Right renal pelvis (tissue), 4 donors: ENCODE results near the gene SOX9. TPM values are rescaled to one million over a fixed set of nuclear protein-coding genes. Genes with fewer than 3 reads are reported as not detected.

Experiments
- DNase-seq, 4 donors: peaks; one replicate each; pipeline ENCODE4 v3.0.0-alpha.2; 2013; ENCODE audit warnings: low read depth in 4 of 4, low spot score in 3 of 4, missing footprints in 1 of 4
- polyA plus RNA-seq, 4 donors: library from polyadenylated mRNA; unstranded; fragments of 120-200 nt; gene quantifications; one replicate each; pipeline ENCODE4 v1.2.1, GENCODE V29; 2013; ENCODE audit not compliant: insufficient read length in 4 of 4

The SOX9 gene
- 10 to 100 TPM; 19.0 to 25.4 (median 22.9) TPM for polyA plus RNA-seq

DNA sequence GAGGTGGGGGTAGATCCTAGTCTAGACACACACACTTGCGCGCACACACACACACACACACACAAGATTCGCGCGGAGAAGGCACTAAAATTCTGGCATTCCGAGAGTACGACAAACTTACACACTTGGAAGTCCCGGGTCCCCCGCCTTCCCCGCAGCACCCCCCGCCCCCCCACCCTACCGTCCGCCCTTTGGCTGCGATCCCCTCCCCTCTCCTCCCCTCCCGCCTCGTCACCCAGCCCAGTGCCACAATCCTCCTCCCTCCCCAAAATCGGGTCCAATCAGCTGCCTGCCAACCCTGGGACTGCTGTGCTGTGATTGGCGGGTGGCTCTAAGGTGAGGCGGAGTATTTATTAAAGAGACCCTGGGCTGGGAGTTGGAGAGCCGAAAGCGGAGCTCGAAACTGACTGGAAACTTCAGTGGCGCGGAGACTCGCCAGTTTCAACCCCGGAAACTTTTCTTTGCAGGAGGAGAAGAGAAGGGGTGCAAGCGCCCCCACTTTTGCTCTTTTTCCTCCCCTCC lies at the start of gene SOX9:
Gene SOX9, plus strand, starts transcription at position 379 of the 522 bp plus-strand sequence. CDS start 372 bp downstream, outside the sequence.
- peak; percentile 76 to 87 (median 78) for DNase-seq

DNA sequence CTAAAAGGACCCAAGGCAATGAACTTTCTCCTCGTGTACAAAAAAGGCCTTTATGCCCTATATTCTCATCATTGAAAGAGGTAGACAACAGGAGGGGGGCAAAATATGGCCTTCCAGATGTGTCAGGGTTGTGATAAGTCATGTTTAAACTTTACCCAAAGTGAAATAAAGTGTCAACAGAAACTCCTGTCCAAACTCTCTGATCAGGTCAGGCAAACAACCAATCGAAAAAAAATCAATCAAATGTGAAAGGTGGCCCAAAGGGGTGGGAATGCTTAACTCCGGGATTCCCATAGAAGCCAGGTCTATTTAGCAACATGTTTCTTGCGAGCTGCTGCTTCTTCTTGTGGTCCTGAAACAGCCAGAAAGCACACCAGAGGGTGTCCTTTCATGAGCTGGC lies 49.5 kb upstream of the SOX9 start:
- no peak for DNase-seq

DNA sequence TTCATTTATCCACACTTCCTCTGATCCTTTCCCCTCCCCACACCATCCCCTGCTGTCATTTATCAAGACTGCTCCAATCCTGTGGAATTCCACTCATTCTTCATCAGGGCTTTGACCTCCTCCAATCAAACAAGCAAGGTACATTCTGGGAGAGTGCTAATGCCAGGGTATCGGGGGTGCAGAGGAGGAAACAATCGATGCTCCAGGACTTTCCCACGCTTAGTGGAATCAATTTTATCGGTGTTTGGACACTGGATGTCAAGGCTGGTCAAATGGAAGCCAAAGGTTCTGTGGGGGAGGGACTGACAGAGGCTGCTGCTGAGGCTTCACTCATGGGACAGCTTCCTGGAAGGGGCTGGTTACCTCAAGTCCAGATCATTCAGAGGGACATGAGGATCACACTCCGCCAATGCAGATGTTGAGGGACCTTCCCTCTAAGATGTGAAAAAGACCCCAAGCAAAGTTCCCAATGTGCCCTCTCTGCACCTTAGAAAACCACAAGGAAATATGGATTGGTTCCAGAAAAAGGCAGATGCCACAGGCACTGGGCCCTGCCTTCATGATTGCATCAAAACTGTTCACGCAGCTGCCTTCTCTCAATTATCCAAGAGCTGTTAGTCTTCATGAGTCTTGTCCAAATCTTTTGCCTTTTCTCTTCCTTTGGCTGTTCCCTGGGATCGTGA lies 44.7 kb upstream of the SOX9 start:
- DNase-seq, result no peak

DNA sequence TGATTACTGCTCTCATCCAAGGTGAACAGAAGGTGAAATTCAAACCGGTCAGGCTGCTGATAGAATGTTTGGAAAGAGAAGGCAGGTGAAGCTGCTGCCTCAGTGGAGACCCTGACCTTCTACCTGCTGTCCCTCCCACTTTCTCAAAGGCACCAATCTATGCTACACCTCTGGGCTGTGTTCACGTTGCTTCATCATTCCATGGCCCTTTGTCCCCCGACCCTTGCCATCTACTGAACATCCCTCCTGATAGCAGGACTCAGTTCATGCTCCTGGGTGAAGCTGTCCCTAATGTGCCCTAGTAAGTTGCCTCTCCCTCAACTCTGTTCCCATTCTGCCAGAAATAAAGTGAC lies 44.2 kb upstream of the SOX9 start:
- no peak for DNase-seq

DNA sequence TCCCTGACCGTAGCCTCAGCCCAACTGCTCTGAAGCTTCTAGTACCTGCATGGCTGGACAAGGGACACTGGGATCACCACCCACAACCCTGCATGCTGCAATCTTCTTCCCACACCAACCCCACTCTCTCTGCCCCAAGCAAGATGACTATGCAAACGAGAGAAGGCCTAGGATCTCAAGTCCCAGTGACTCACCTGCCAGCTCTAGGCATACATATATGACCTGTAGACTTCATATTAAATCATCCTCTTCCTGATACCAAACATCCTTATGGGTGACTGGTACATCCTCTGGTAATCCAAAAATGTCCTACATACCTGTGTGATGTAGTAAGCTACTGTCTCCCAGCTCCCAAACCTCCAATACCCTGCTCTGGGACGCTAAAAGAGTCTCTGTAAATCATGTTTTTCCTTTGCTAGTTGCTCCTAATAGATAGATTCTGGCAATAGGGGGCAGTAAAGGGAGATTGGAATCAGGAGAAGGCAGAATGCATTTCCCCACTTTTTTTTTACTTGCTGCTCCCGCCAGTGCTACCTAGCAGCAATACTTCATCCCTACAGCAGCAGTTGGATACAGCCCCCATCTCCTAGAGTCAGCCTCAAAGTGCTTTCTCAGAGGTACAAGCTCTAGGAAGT lies 43.4 kb upstream of the SOX9 start:
- DNase-seq, result no peak

DNA sequence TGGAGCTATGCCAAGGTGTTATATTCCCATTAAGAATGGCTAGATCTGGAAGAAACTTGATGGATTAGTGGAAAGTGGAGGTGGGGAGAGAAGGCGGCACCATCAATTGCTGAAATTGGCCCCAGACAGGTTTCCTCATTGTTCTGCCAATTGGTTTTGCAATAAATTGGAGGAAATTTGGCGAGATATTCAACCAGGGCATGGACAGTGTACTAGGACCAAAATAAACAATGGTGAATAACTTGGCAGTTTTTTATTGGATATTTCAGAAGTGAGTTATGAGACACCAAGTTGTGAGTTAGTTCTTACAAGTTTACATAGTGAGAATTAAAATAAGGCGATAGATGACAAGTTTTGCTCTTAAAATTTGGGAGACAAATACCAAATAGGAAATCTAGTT lies 41.1 kb upstream of the SOX9 start:
- DNase-seq, result no peak

DNA sequence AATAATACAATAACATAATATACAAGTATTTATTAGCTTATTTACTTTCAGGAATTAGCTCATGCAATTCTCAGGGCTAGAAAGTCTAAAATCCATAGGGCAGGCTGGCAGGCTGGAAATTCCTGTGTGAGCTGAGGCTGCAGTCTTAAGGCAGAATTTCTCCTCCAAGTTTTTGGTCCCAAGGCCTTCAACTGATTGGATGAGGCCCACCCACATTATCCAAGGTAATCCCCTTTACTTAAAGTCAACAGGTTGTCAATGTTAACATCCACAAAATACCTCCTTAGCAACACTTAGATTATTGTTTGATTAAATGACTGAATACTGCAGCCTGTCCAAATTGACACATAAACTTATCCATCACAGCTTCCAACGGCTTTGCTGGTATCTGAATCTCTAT lies 32.9 kb upstream of the SOX9 start:
- no peak for DNase-seq

DNA sequence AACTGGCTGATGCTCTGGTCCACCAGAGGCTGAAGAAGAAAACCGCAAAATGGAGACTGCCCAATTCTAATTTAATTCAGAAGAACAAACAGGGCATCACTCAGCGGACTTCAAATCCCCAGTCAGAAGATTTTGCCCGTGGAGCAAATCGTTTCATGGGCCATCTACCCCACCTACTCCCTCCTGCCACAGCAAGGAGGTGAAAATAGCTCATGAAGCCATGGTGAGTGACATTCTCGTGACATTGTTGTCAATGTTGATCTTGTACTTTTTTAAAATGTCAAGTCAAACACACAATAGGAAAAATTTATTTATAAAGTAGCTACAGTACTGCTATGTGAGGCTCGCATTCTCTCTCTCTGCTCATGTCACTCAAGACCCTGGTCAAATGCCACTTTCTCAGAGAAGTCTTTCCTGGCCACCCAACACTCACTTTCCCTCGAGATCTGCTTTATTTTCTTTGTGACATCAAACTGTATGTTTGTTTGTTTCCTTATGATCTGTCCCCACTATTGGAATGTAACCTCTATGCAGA lies 31.3 kb upstream of the SOX9 start:
- no peak for DNase-seq

DNA sequence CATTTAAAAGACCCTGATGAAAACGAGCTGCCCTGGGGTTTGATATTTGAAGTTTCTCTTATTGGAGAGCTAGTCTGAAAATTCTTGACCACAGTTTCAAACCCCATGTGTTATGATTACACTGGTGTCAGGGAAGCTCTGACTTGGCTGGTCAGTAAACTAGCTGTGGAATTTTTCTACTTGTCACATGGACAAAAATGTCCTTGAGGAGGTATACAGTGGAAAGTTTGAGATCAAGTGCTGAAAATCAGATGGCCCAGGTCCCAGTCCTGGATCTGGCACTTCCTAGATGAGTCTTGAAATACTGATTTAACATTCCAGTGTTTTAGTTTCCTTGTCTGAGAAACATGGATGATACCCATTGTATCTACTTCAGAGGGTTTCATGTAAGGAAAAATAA lies 30.7 kb upstream of the SOX9 start:
- no peak for DNase-seq

DNA sequence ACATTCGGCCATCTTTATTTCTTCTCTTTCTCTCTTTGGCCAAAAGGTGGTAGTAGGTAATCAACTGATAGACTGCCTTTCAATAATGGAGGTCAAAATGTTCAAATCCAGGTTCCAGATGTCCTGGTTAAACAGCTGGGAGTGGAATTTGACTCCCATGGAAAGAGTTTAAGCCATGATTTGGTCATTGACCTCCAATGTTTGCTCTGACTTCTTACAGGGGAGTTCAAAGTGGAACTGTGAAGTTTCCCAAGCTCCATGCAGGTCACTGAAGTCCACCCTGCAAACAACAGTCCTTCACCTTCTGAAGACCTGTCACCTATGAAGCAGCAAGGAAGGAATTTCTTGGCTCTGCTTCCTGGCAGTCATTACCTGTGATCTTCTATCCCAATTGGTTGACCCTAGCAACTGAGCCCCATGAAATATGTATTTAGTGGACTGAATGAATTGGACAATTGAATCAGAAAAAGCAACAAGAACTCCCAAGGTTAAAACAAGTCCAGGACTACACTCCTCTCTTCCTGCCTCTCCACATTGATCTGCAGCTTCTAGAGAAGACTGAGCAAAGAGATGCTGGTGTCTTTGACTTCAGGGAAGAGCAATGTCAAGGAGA lies 28.0 kb upstream of the SOX9 start:
- no peak for DNase-seq

DNA sequence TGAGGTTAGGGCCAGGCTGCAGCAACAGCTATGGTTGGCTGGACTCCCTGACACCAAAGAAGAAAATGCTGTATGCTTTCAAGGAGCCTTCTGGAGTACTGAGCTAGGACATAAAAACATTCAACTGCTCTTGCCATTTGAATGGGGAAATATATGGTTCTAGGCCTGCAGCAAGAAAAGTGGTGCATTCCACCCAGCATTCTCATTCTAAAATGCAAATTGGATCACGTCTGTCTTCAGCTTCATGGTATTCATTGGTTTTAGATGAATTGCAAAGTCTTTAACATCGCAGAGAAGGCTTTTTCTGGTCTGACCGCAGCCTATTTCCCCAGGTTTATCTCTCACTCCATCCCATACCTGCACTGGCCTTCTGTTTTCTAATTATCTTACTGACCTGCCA lies 27.1 kb upstream of the SOX9 start:
- no peak for DNase-seq

DNA sequence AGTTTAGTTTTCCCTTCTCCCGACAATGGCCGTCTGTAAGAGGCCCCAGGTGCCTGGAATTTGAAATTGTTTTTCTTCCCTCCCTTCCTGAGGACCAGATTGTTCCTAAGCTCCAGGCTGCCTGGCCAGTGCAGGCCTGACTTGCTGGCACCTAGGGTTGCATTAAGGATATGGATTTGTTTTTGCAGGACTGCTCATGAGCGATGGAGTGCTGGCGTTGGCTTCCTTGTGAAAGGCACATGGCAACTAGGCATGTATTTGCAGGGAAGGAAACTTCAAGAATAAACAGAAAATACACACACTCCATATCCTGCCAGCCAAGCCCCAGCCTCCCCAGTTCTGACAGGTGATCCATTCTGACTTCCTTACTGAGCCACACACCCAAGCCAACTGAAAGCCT lies 25.5 kb upstream of the SOX9 start:
- DNase-seq, result no peak

DNA sequence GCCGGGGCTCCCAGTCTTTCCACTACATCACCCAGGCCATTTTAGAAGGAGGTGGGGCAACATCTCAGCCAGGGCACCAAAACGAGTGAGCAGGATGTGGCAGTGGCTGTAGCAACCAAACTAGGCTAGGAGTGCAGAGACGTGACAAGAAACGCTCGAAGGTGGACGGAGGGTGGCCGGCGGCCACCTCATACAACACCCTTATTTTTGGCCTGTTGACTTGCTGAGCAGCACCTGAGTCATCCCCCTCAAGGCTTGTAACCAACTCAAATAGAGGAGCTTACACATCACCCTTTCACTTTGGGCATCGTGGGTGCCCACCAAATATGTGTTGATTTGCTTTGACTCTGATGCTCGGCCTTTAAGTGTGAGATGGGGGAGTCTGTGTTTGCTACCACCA lies 23.7 kb upstream of the SOX9 start:
- DNase-seq, result no peak

DNA sequence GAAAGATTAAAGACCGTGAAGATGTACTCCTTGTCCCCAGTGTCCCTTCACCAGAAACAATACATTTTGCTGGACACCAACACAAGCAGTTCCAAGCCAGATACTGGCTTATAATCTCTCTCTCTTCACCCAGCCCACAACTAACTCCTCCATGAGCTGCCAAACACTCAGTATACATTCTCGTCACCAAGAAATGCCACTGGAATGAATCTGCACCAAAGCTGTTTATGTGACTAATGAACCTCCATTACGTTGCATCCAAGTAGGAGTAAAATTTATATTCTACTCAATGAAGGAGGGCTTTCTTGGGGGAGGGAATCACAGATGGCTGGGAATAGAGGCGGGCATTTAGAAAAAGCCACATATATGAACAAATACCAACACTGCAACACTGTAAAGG lies 20.9 kb upstream of the SOX9 start:
- DNase-seq, result no peak

DNA sequence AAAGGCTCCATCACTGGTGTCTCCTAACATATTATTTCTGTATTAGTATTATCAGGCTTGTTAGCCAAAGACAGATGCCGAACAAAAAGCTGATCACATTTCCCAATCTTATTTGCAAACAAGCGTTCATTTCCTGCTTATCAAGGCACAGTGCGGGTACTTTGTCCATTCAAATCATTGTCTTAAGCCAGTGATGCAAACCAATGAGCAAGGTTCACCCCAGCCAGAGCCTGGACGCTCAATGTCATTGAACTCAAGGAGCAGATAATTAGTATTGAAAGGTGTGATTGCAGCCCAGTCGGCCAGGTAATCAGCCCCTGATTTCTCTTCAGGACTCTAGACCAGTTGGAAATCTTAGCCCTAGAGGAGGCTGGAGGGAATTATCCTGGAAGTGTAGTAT lies 20.4 kb upstream of the SOX9 start:
- DNase-seq, result no peak

DNA sequence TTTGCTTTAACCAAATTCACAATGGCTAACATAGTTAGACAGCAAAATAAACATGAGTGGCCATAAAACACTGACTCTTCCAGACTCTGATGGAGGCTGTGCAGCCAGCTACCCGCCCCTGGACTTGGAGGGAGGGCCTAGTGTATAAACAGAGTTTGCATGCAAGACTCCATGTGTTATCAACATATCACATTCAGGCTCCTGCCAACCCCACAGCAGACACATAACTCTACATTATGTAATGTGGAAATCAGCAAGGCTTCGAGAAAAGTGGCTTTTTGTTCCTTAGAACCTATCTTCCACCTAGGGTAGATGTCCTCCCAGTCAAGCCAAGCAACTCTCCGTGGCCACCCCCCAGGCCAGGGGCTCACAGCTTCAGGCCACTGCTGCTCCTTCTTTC lies 19.3 kb upstream of the SOX9 start:
- no peak for DNase-seq

DNA sequence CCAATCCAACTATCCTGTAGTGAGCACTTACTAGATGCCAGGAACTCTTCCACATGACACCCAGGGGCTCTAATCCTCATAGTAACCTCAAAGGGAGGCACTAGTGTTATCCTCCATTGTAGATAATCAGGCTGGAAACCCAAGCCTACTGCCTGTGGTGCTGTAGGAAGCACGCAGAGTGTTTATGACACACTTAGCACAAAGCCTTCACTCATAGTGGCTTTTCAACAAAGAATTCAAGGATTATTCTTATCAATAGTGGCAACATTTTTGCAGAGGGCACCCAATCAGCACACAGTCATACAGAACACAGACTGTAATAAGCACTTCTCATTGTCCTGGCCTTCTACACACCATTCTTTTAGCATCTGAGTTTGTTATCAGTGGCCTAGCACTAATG lies 18.5 kb upstream of the SOX9 start:
- DNase-seq, result no peak

DNA sequence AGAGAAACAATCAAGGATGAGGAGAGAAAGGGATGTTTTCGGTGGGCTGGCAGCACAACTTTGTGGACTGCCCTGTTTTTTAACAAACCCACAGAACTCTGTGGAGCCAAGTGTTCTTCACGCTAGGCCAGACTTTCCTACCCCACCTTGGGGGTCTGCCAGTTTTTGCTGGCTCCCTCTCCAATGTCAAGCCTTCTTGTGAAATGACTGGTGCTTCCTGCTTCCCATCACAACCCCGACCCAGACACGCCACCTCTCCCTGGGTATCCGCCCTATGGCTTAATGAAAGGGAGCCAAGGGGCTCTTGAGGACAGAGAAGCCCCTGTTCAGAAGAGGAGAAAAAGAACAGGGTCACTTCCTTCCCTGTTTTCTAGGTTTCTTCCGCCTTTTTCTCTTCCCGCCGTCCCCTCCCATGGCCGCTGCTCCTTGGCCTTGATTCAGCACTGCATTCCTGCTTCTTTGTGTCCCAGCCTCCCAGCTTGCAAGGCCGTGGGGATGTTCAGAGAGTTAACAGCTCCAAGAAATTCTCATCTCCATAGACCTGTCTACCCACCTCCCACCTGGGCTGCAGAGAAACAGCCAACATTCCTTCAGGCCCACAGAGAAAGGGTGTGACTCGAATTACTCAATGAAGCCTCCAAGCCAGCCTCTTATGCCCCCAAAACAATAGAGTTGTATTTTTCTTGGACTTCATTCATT lies 16.5 kb upstream of the SOX9 start:
- no peak for DNase-seq

DNA sequence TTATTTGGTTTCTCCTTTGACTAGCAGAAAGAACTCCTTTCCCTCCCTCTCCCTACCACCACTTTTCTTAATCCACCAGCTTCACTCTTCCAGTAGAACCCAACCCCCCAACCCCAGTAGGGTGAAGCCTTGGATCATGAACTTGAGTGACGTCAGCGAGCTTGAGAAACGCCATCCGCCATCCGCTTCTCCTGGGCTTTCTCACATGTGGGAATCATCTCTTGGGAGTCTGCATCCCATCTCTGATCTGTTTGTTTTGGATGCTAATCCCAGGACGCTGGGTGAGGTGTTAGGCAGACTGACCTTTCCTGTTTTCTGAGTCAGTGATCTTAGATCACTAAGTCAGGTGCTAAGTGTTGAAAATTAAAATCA lies 16.0 kb upstream of the SOX9 start:
- DNase-seq, result no peak

DNA sequence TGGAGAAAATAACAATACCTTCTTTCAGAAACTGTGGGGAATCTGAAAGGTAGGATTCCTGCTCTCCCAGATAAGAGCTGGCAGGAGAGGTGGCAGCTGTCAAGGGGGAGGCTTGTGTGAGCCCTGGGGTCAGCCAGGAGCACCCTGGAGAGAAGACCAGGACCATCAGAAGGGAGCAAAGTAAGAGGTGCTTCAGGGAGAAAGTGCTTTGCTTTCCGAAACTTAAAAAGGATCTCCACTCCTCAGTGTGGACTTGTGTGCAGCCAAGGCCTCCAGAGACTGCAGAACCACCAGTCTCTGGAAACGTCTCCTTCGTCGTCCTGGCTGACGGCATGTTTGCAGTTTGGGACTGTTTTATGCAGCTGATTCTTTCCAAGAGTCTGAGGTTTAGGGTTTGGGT lies 13.7 kb upstream of the SOX9 start:
- DNase-seq, result no peak

DNA sequence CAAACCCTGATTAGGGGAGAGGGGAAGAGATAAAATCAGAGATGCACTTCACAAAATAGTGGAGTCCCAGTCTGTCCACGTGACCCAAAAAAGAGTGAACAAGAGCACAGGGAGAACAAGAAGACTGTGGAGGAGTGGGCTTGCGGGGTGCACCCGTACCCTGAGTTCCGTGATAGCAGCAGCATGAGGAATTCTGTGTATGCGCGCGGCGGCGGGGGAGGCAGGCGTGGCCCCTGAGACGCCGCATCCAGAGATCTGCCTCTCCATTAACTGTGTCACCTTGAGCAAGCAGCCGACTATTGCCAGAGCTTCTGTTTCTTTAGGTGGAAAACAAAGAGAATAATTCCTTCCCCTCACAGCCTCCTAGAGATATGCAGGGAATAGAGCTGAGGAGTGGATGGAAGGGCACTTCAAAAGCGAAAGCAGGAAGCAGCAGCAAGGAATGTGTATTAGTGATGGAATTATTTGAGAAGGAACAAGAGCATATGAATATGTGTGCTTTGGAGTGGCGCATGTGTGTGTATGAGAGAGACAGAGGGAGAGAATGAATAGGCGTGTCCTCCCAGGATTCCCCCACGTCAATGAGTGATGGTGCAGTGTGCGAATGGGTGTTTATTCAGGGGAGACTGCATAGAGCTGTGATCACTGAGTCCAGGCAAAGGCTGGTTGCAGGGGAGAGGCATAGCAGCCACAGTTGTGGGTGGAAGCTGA lies 10.4 kb upstream of the SOX9 start:
- DNase-seq, result no peak
